Body of pancreas (tissue), 4 donors: ENCODE measurements around the gene WDR44.

Experiments used
- POLR2A ChIP-seq, 3 donors: fragments of 450-650 bp; IDR thresholded peaks; one replicate each; pipeline ENCODE4 v1.6.1; 2016; ENCODE audit warnings: antibody characterized with exemption in 3 of 3, mild to moderate bottlenecking in 2 of 3
- TF ChIP-seq, protein P1 (sequence below), 7 experiments: fragments of 450-650 bp in 4 of 7; fragments of 200-600 bp in 3 of 7; sonication (generic) in 3 of 7; IDR thresholded peaks; one replicate each; pipeline ENCODE4 v1.5.1; 2016 to 2019; ENCODE audit warnings: antibody characterized with exemption in 7 of 7

DNA sequence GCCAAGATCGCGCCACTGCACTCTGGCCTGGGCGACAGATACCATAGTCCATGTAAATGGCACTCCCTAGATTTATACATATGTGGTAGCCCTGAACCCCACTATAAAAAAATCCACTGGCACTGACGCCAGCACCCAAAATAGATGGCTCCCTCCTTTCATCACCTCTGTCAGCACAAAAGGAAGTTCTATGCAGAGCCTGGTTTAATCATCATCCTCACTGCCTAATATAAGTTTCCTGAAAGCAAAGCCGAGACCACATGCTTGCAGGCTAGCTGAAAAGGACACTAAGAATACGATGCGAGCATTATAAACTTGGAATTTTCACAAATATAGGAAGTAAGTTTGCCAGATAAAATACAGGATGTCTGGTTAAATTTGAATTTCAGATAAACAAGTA is 122.2 kb downstream of the WDR44 start:
- TF ChIP-seq, protein P1, sequence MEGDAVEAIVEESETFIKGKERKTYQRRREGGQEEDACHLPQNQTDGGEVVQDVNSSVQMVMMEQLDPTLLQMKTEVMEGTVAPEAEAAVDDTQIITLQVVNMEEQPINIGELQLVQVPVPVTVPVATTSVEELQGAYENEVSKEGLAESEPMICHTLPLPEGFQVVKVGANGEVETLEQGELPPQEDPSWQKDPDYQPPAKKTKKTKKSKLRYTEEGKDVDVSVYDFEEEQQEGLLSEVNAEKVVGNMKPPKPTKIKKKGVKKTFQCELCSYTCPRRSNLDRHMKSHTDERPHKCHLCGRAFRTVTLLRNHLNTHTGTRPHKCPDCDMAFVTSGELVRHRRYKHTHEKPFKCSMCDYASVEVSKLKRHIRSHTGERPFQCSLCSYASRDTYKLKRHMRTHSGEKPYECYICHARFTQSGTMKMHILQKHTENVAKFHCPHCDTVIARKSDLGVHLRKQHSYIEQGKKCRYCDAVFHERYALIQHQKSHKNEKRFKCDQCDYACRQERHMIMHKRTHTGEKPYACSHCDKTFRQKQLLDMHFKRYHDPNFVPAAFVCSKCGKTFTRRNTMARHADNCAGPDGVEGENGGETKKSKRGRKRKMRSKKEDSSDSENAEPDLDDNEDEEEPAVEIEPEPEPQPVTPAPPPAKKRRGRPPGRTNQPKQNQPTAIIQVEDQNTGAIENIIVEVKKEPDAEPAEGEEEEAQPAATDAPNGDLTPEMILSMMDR (IDR thresholded peaks at IDR 0.05) = no peak
- no peak for TF ChIP-seq POLR2A (IDR thresholded peaks at IDR 0.05)
